ENCODE data around the gene CAMTA1.

Gene CAMTA1

GRCh38 chr1:7613851-7614205 lies 828.6 kb downstream of the CAMTA1 start:
- DNase-seq (ENCODE audit: low spot score): no peak

- DNase-seq (ENCODE audit: low spot score): no peak
Observed at GRCh38 chr1:7614576-7615074, 829.4 kb downstream of the CAMTA1 start.

- DNase-seq (ENCODE audit: low spot score): no peak
Observed at GRCh38 chr1:7615138-7615537, 829.9 kb downstream of the CAMTA1 start.

- DNase-seq (ENCODE audit: low spot score): peak; percentile 42
Observed at GRCh38 chr1:7616076-7616832, 831.0 kb downstream of the CAMTA1 start.

GRCh38 chr1:7616953-7617352 lies 831.7 kb downstream of the CAMTA1 start:
- no peak for DNase-seq (ENCODE audit: low spot score)

- no peak for DNase-seq (ENCODE audit: low spot score)
Observed at GRCh38 chr1:7617826-7618225, 832.6 kb downstream of the CAMTA1 start.

- no peak for DNase-seq (ENCODE audit: low spot score)
Observed at GRCh38 chr1:7620196-7620595, 834.9 kb downstream of the CAMTA1 start.

GRCh38 chr1:7621334-7622219 lies 836.3 kb downstream of the CAMTA1 start:
- no peak for DNase-seq (ENCODE audit: low spot score)

GRCh38 chr1:7623842-7624241 lies 838.6 kb downstream of the CAMTA1 start:
- no peak for DNase-seq (ENCODE audit: low spot score)

- no peak for DNase-seq (ENCODE audit: low spot score)
Observed at GRCh38 chr1:7624791-7625355, 839.6 kb downstream of the CAMTA1 start.

- DNase-seq (ENCODE audit: low spot score): no peak
Observed at GRCh38 chr1:7625401-7625800, 840.1 kb downstream of the CAMTA1 start.

- DNase-seq (ENCODE audit: low spot score): no peak
Observed at GRCh38 chr1:7628273-7628672, 843.0 kb downstream of the CAMTA1 start.

- DNase-seq (ENCODE audit: low spot score): no peak
Observed at GRCh38 chr1:7629011-7629410, 843.8 kb downstream of the CAMTA1 start.

- no peak for DNase-seq (ENCODE audit: low spot score)
Observed at GRCh38 chr1:7629465-7630195, 844.4 kb downstream of the CAMTA1 start.

- no peak for DNase-seq (ENCODE audit: low spot score)
Observed at GRCh38 chr1:7630378-7630777, 845.1 kb downstream of the CAMTA1 start.

- no peak for DNase-seq (ENCODE audit: low spot score)
Observed at GRCh38 chr1:7632176-7632575, 846.9 kb downstream of the CAMTA1 start.

GRCh38 chr1:7632681-7633080 lies 847.4 kb downstream of the CAMTA1 start:
- DNase-seq (ENCODE audit: low spot score): no peak

GRCh38 chr1:7633506-7634245 lies 848.4 kb downstream of the CAMTA1 start:
- DNase-seq (ENCODE audit: low spot score): no peak

- no peak for DNase-seq (ENCODE audit: low spot score)
Observed at GRCh38 chr1:7634546-7635240, 849.4 kb downstream of the CAMTA1 start.

GRCh38 chr1:7636795-7637526 lies 851.7 kb downstream of the CAMTA1 start:
- no peak for DNase-seq (ENCODE audit: low spot score)

Measured in NAMALWA (cell line).